ENCODE measurements around the gene FIS1.

GRCh38 chr7:101271021-101271420 is 26.1 kb upstream of the FIS1 start:
- TF ChIP-seq CTCF (IDR thresholded peaks at IDR 0.05) = no peak
- no peak for TF ChIP-seq EZH2 (IDR thresholded peaks at IDR 0.05; ENCODE audit: borderline replicate concordance, insufficient read depth, low read depth, low read length, poor library complexity, severe bottlenecking)
